Heart left ventricle (tissue), 16 donors: ENCODE data around the gene MFAP3. TPM values are rescaled to one million over a fixed set of nuclear protein-coding genes. Genes with fewer than 3 reads are reported as not detected.

Source experiments
- ATAC-seq, 4 donors: fragments of 200-7000 bp; cut with Tn5 transposase; one replicate each; pipeline ENCODE4 v1.9.1; 2020 to 2022; ENCODE audit warnings: moderate library complexity in 4 of 4, mild to moderate bottlenecking in 3 of 4, moderate number of reproducible peaks in 1 of 4
- DNase-seq, 5 donors: peaks; one replicate each; pipeline ENCODE4 v3.0.0-alpha.2; 2020
- H3K27ac ChIP-seq, 12 donors: fragments of 200-600 bp; sonication (generic) in 4 of 12; one replicate each; pipeline versions ENCODE4 v1.5.0 to v1.8.0; 2016 to 2022; ENCODE audit warnings: mild to moderate bottlenecking in 2 of 12
- H3K27me3 ChIP-seq, 9 donors: fragments of 200-600 bp; sonication (generic) in 2 of 9; one replicate each; pipeline versions ENCODE4 v1.5.1 to v1.8.0; 2016 to 2022; ENCODE audit warnings: mild to moderate bottlenecking in 3 of 9
- H3K36me3 ChIP-seq, 9 donors: fragments of 200-600 bp; sonication (generic) in 2 of 9; one replicate each; pipeline versions ENCODE4 v1.5.0 to v1.8.0; 2018 to 2022; ENCODE audit warnings: mild to moderate bottlenecking in 2 of 9
- H3K4me1 ChIP-seq, 12 donors: fragments of 200-600 bp; sonication (generic) in 4 of 12; one replicate each; pipeline versions ENCODE4 v1.5.0 to v1.8.0; 2016 to 2022; ENCODE audit warnings: mild to moderate bottlenecking in 3 of 12
- H3K4me3 ChIP-seq, 12 donors: fragments of 200-600 bp; sonication (generic) in 4 of 12; one replicate each; pipeline versions ENCODE4 v1.5.0 to v1.8.0; 2017 to 2022; ENCODE audit warnings: mild to moderate bottlenecking in 9 of 12, moderate library complexity in 4 of 12
- H3K9me3 ChIP-seq, 12 donors: fragments of 200-600 bp; sonication (generic) in 4 of 12; one replicate each; pipeline versions ENCODE4 v1.5.0 to v1.8.0; 2016 to 2022; ENCODE audit warnings: mild to moderate bottlenecking in 1 of 12
- CTCF ChIP-seq, 12 donors: fragments of 200-600 bp; sonication (generic) in 4 of 12; IDR thresholded peaks; one replicate each; pipeline versions ENCODE4 v1.5.0 to v1.8.0; 2018 to 2022; ENCODE audit warnings: antibody characterized with exemption in 12 of 12, mild to moderate bottlenecking in 5 of 12
- POLR2A ChIP-seq, 2 donors: fragments of 450-650 bp; IDR thresholded peaks; one replicate each; pipeline ENCODE4 v1.6.1; 2017; ENCODE audit warnings: antibody characterized with exemption in 2 of 2, mild to moderate bottlenecking in 2 of 2, moderate library complexity in 2 of 2
- WGBS, 4 donors: extraction: QIAGEN DNeasy Blood & Tissue Kit in 2 of 4; methylation state at CpG; one replicate each; pipeline versions ENCODE4 v1.1.5 to v1.1.7; 2013 to 2018; 5-methylcytosine and 5-hydroxymethylcytosine counted together
- intact Hi-C, 10 donors: fragments of 100-400 bp; cut with DNase I; formaldehyde crosslinking; loops; one replicate each; pipeline versions ENCODE4 v1.11.1 to v1.14.2; 2022
- polyA plus RNA-seq, 2 donors: library from polyadenylated mRNA; stranded (reverse); fragments of 200-250 nt; gene quantifications; one replicate each; pipeline ENCODE4 v1.2.3, GENCODE V29; 2013
- total RNA-seq, 9 donors: library from RNA; depleted of rRNA in 2 of 9; stranded (reverse); fragments of >200 nt in 2 of 9; fragmentation: NEBNext Ultra II Directional in 3 of 9; extraction: Animal tissue kit (Norgen Biotek cat#: 25700) in 3 of 9; gene quantifications; one replicate each; pipeline versions ENCODE4 v1.1.0 to v1.2.4, GENCODE V29; 2016 to 2023
- donor health status: ischemic (EF 13 %, LVEDD 7.1; RV severe dilation, severe dysfunction).
- donor health status: healthy with polysubstance abuse.
- donor health status: DM: no; HTN: yes; CAD: no.
- donor health status: DM: no; HTN: no; CAD: no.
- donor health status: ischemic (EF 25% LVEDD 6.9; RV normal size, moderate dysfunction).
- donor health status: ischemic (EF 25% LVEDD 5.7; RV mildly dilated, moderate dysfunction).
- donor health status: healthy.
- donor health status: DM: yes; HTN: yes; CAD: no.
- donor health status: ischemic (EF 35%, LVEDD 5.7; RV mildly dilated, moderate dysfunction).
- donor health status: nonischemic (EF 11% LVEDD 7.7; RV severe dilation, severe dysfunction).
- donor health status: DM: yes; HTN: yes; CAD: no.
- donor health status: PGD.
- donor health status: ischemic (EF 29% LVEDD 5.4; RV normal size, mild dysfunction).
- donor health status: nonischemic (EF 23%, LVEDD 6.1; RV moderate dilation, normal function).

MFAP3 gene
- total and polyA plus RNA-seq, 11 donors: 2.3 to 52.0 (median 38.6) TPM

- Histone ChIP-seq H3K4me3 (no peak overlapping the region), H3K9me3 (no peaks in the 10 kb centered on the region), H3K27me3 (no peaks in the 10 kb centered on the region), H3K27ac (peak overlapping the region in 3 of 12 donors; percentile 15 to 48 (median 30)), H3K4me1 (peaks cover 3 to 75% (median 36%) of the 10 kb centered on the region in 12 donors), H3K36me3 (peaks cover 0 to 30% (median 18%) of the 10 kb centered on the region in 9 donors)
- intact Hi-C loops: no loop called here
- no peak for TF ChIP-seq CTCF (IDR thresholded peaks at IDR 0.05)
- no peak for TF ChIP-seq POLR2A (IDR thresholded peaks at IDR 0.05)
- DNase-seq (peak in 1 of 5 donors; percentile 11), ATAC-seq (no peak)
- WGBS, 4 donors: 72 to 80% (median 78%) methylated on average over 7 of the region's 7 CpGs
These were observed 7.7 kb downstream of the MFAP3 start for GRCh38 chr5:154046486-154046885.

- no peak for ATAC-seq
- Histone ChIP-seq H3K4me3 (no peak overlapping the region), H3K27me3 (no peaks in the 10 kb centered on the region), H3K27ac (peak overlapping the region in 1 of 12 donors; percentile 48), H3K36me3 (peaks cover 0 to 38% (median 23%) of the 10 kb centered on the region in 9 donors), H3K4me1 (peaks cover 0 to 67% (median 27%) of the 10 kb centered on the region in 12 donors), H3K9me3 (no peaks in the 10 kb centered on the region)
- 82 to 90% (median 86%) methylated on average over 3 of the region's 3 CpGs for WGBS, 4 donors
- TF ChIP-seq POLR2A (IDR thresholded peaks at IDR 0.05): no peak
- no peak for TF ChIP-seq CTCF (IDR thresholded peaks at IDR 0.05)
- intact Hi-C loops: no loop called here
- DNase-seq: no peak
These were observed 8.6 kb downstream of the MFAP3 start for GRCh38 chr5:154047324-154047723.

- 83 to 90% (median 86%) methylated on average over 5 of the region's 5 CpGs for WGBS, 4 donors
- ATAC-seq: no peak
- no peak for DNase-seq
- H3K36me3 ChIP-seq: peaks cover 0 to 62% (median 46%) of the 10 kb centered on the region in 9 donors
- peaks cover 0 to 44% (median 15%) of the 10 kb centered on the region in 12 donors for H3K4me1 ChIP-seq
- intact Hi-C loops: loop anchor here in 1 of 10 donors (5.0 kb wide), 1 partner anchor 72 kb away; no protein-coding TSS in a partner anchor
- TF ChIP-seq POLR2A (IDR thresholded peaks at IDR 0.05) (no peak), CTCF (IDR thresholded peaks at IDR 0.05) (no peak)
- H3K27me3 ChIP-seq: no peaks in the 10 kb centered on the region
- no peak overlapping the region for H3K4me3 ChIP-seq
- no peak overlapping the region for H3K27ac ChIP-seq
- H3K9me3 ChIP-seq: no peaks in the 10 kb centered on the region
These were observed 10.9 kb downstream of the MFAP3 start for GRCh38 chr5:154049636-154050035.

GRCh38 chr5:154053468-154053867, 14.7 kb downstream of the MFAP3 start:
- WGBS, 4 donors: 91 to 94% (median 94%) methylated on average over 4 of the region's 4 CpGs
- DNase-seq (no peak), ATAC-seq (no peak)
- no peak overlapping the region for H3K27ac ChIP-seq
- H3K4me1 ChIP-seq: peaks cover 0 to 27% (median 12%) of the 10 kb centered on the region in 12 donors
- H3K36me3 ChIP-seq: peaks cover 0 to 70% (median 58%) of the 10 kb centered on the region in 9 donors
- no peak overlapping the region for H3K4me3 ChIP-seq
- no peak for TF ChIP-seq CTCF (IDR thresholded peaks at IDR 0.05)
- no peak for TF ChIP-seq POLR2A (IDR thresholded peaks at IDR 0.05)
- intact Hi-C loops: loop anchor here in 1 of 10 donors (5.0 kb wide), 1 partner anchor 76 kb away; no protein-coding TSS in a partner anchor
- H3K27me3 ChIP-seq: no peaks in the 10 kb centered on the region
- no peaks in the 10 kb centered on the region for H3K9me3 ChIP-seq
